ENCODE measurements around the gene TTC3. TPM values are rescaled to one million over a fixed set of nuclear protein-coding genes. Genes with fewer than 3 reads are reported as not detected.

TTC3 gene
- total RNA-seq, 2 experiments from 2014 or later: 141 to 142 TPM

GRCh38 chr21:37159053-37159776, 86.2 kb downstream of the TTC3 start:
- H3K36me3 Mint-ChIP-seq (ENCODE audit: low read depth): peaks cover 90% of the 10 kb centered on the region
- H3K27ac ChIP-seq (ENCODE audit: low read depth in 1 of 2, low read length in 2 of 2): no peak overlapping the region
- H3K9me3 Mint-ChIP-seq: no peaks in the 10 kb centered on the region
- no peaks in the 10 kb centered on the region for H3K27me3 ChIP-seq (ENCODE audit: control insufficient read depth in 1 of 2, insufficient read depth in 2 of 2, low read length in 2 of 2)
- H3K4me3 Mint-ChIP-seq: no peak overlapping the region
- no peak for ATAC-seq (ENCODE audit: poor library complexity)
- H3K4me1 Mint-ChIP-seq (ENCODE audit: low read depth): no peaks in the 10 kb centered on the region
- no peaks in the 10 kb centered on the region for H3K27me3 Mint-ChIP-seq
- POLR2A ChIA-PET: no interaction called here
- DNase-seq: no peak
- no peak overlapping the region for H3K27ac Mint-ChIP-seq
- TF ChIP-seq, protein P1, sequence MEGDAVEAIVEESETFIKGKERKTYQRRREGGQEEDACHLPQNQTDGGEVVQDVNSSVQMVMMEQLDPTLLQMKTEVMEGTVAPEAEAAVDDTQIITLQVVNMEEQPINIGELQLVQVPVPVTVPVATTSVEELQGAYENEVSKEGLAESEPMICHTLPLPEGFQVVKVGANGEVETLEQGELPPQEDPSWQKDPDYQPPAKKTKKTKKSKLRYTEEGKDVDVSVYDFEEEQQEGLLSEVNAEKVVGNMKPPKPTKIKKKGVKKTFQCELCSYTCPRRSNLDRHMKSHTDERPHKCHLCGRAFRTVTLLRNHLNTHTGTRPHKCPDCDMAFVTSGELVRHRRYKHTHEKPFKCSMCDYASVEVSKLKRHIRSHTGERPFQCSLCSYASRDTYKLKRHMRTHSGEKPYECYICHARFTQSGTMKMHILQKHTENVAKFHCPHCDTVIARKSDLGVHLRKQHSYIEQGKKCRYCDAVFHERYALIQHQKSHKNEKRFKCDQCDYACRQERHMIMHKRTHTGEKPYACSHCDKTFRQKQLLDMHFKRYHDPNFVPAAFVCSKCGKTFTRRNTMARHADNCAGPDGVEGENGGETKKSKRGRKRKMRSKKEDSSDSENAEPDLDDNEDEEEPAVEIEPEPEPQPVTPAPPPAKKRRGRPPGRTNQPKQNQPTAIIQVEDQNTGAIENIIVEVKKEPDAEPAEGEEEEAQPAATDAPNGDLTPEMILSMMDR (IDR thresholded peaks at IDR 0.05): no peak
- H3K9me3 ChIP-seq (ENCODE audit: control insufficient read depth in 1 of 2, insufficient read depth in 1 of 2, low read length in 2 of 2): no peaks in the 10 kb centered on the region
- H3K36me3 ChIP-seq (ENCODE audit: insufficient read depth, low read length): peaks cover 53% of the 10 kb centered on the region
- intact Hi-C loops (cut with DNase I, micrococcal nuclease): no loop called here
- no peak overlapping the region for H3K4me3 ChIP-seq (ENCODE audit: low read length)
- H3K4me1 ChIP-seq (ENCODE audit: insufficient read depth, low read length): no peaks in the 10 kb centered on the region
- CTCF ChIA-PET: no interaction called here

DNA sequence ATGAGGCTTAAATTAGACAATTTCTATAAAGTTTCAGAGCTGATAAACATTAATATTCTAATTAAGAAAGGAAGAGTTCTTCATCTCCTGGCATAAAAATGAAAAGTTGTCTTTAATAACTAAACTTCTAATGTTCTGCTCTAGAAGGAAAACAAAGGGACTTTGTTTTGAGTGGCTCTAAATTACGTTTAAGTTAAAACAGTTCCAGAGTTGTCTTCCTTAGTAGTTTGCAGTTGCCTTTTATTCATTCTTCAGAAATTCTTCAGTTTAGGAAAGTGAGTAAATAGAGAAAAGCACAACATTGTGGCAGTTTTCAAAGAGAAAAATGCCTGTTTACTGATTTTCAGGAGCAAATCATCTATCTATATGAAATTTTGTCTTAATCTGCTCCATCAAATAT, 86.9 kb downstream of the TTC3 start:
- Mint-ChIP-seq H3K27ac (no peak overlapping the region), H3K9me3 (no peaks in the 10 kb centered on the region), H3K4me1 (ENCODE audit: low read depth) (no peaks in the 10 kb centered on the region), H3K4me3 (no peak overlapping the region), H3K27me3 (no peaks in the 10 kb centered on the region), H3K36me3 (ENCODE audit: low read depth) (peaks cover 92% of the 10 kb centered on the region)
- ATAC-seq (ENCODE audit: poor library complexity) (no peak), DNase-seq (no peak)
- no peak overlapping the region for H3K4me3 ChIP-seq (ENCODE audit: low read length)
- H3K36me3 ChIP-seq (ENCODE audit: insufficient read depth, low read length): peaks cover 56% of the 10 kb centered on the region
- no peaks in the 10 kb centered on the region for H3K9me3 ChIP-seq (ENCODE audit: control insufficient read depth in 1 of 2, insufficient read depth in 1 of 2, low read length in 2 of 2)
- no peaks in the 10 kb centered on the region for H3K4me1 ChIP-seq (ENCODE audit: insufficient read depth, low read length)
- ChIA-PET POLR2A (interaction anchor here (0.6 kb wide), 1 partner anchor 155 kb away, joined by 5 read pairs; no protein-coding TSS in a partner anchor), CTCF (no interaction called here)
- H3K27me3 ChIP-seq (ENCODE audit: control insufficient read depth in 1 of 2, insufficient read depth in 2 of 2, low read length in 2 of 2): no peaks in the 10 kb centered on the region
- TF ChIP-seq, protein P1 (IDR thresholded peaks at IDR 0.05): no peak
- intact Hi-C loops (cut with DNase I, micrococcal nuclease): loop anchor here in 1 of 2 experiments (10.0 kb wide), 1 partner anchor 75 kb away; no protein-coding TSS in a partner anchor
- H3K27ac ChIP-seq (ENCODE audit: low read depth in 1 of 2, low read length in 2 of 2): no peak overlapping the region

DNA sequence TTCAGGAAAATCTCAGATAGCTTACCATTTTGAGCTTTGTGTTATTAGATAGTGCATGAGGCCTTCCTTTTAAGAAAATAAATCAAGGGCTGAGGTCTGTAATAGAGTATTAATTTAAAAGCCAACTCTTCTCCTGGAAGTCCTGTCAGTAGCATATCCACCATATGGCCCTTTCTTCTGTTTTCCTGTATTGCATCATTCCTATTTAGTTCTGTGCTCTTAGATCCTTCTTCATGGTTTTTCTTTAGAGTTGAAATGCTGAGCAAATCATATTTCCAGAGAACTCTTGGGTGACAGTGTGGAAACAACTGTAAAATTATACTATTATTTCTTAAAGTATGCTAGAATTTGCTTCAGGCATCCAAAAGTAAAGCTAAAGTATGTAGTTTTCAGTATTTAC, 91.7 kb downstream of the TTC3 start:
- no peaks in the 10 kb centered on the region for H3K9me3 Mint-ChIP-seq
- Histone ChIP-seq H3K36me3 (ENCODE audit: insufficient read depth, low read length) (peaks cover 62% of the 10 kb centered on the region), H3K27me3 (ENCODE audit: control insufficient read depth in 1 of 2, insufficient read depth in 2 of 2, low read length in 2 of 2) (no peaks in the 10 kb centered on the region), H3K4me1 (ENCODE audit: insufficient read depth, low read length) (no peaks in the 10 kb centered on the region), H3K9me3 (ENCODE audit: control insufficient read depth in 1 of 2, insufficient read depth in 1 of 2, low read length in 2 of 2) (no peaks in the 10 kb centered on the region), H3K4me3 (ENCODE audit: low read length) (no peak overlapping the region), H3K27ac (ENCODE audit: low read depth in 1 of 2, low read length in 2 of 2) (no peak overlapping the region)
- no peak for ATAC-seq (ENCODE audit: poor library complexity)
- H3K4me3 Mint-ChIP-seq: no peak overlapping the region
- CTCF ChIA-PET: interaction anchor here (0.5 kb wide), 1 partner anchor 85 kb away, joined by 3 read pairs; no protein-coding TSS in a partner anchor
- TF ChIP-seq, protein P1 (IDR thresholded peaks at IDR 0.05): no peak
- POLR2A ChIA-PET: no interaction called here
- intact Hi-C loops (cut with DNase I, micrococcal nuclease): loop anchor here in 1 of 2 experiments (10.0 kb wide), 1 partner anchor 80 kb away; no protein-coding TSS in a partner anchor
- H3K36me3 Mint-ChIP-seq (ENCODE audit: low read depth): peaks cover 88% of the 10 kb centered on the region
- no peak for DNase-seq
- H3K4me1 Mint-ChIP-seq (ENCODE audit: low read depth): peaks cover 4% of the 10 kb centered on the region
- H3K27me3 Mint-ChIP-seq: no peaks in the 10 kb centered on the region
- H3K27ac Mint-ChIP-seq: no peak overlapping the region

All from CD4-positive, alpha-beta T cell (primary cell).